Adrenal gland (tissue), 12 donors: ENCODE results near the gene PSAPL1. TPM values are rescaled to one million over a fixed set of nuclear protein-coding genes. Genes with fewer than 3 reads are reported as not detected.
A peak's percentile ranks its signal among the peaks of the same experiment; 100 is the strongest.

Experiments used
- DNase-seq, 7 donors: peaks; one replicate each; pipeline ENCODE4 v3.0.0-alpha.2; 2019 to 2020
- H3K27ac ChIP-seq, 5 donors: fragments of 200-600 bp; sonication (generic) in 4 of 5; 1 replicate in 3 of 5; 2 replicates in 2 of 5; pipeline versions ENCODE4 v1.5.1 to v1.8.0; 2016 to 2020; ENCODE audit warnings: mild to moderate bottlenecking in 1 of 5
- H3K27me3 ChIP-seq: fragments of 200-600 bp; 2 replicates; pipeline ENCODE4 v1.8.0; 2021
- H3K36me3 ChIP-seq, 2 donors: fragments of 200-600 bp; replicated peaks in 1 of 2; 1 replicate in 1 of 2; 2 replicates in 1 of 2; pipeline versions ENCODE4 v1.5.1 to v1.8.0; 2018 to 2022
- H3K4me1 ChIP-seq, 2 donors: fragments of 200-600 bp; replicated peaks in 1 of 2; 1 replicate in 1 of 2; 2 replicates in 1 of 2; pipeline versions ENCODE4 v1.5.1 to v1.8.0; 2018 to 2021
- H3K4me3 ChIP-seq, 4 donors: fragments of 200-600 bp; sonication (generic) in 3 of 4; one replicate each; pipeline ENCODE4 v1.5.1; 2016 to 2018
- H3K9me3 ChIP-seq, 3 donors: fragments of 200-600 bp; sonication (generic) in 1 of 3; replicated peaks in 1 of 3; 1 replicate in 2 of 3; 2 replicates in 1 of 3; pipeline versions ENCODE4 v1.5.1 to v1.8.0; 2016 to 2021
- CTCF ChIP-seq, 6 experiments: fragments of 450-650 bp in 4 of 6; fragments of 200-600 bp in 2 of 6; sonication (generic) in 1 of 6; IDR thresholded peaks; 1 replicate in 5 of 6; 2 replicates in 1 of 6; pipeline versions ENCODE4 v1.5.1 to v1.8.0; 2016 to 2021; ENCODE audit warnings: antibody characterized with exemption in 6 of 6, mild to moderate bottlenecking in 2 of 6, moderate library complexity in 1 of 6
- POLR2A ChIP-seq, 2 donors: fragments of 450-650 bp; IDR thresholded peaks; one replicate each; pipeline ENCODE4 v1.6.1; 2017; ENCODE audit warnings: antibody characterized with exemption in 2 of 2, mild to moderate bottlenecking in 2 of 2, moderate library complexity in 1 of 2
- WGBS, 4 donors: extraction: QIAGEN DNeasy Blood & Tissue Kit in 2 of 4; methylation state at CpG; one replicate each; pipeline versions ENCODE4 v1.1.5 to v1.1.7; 2013 to 2017; 5-methylcytosine and 5-hydroxymethylcytosine counted together
- intact Hi-C, 2 donors: fragments of 100-400 bp; cut with DNase I; formaldehyde crosslinking; loops; one replicate each; pipeline versions ENCODE4 v1.14.1 to v1.15.0; 2022 to 2023
- polyA plus RNA-seq, 3 donors: library from polyadenylated mRNA; stranded (reverse); fragments of 200-250 nt in 2 of 3; fragments of 350-450 nt in 1 of 3; fragmentation: Illumina TruSeq in 1 of 3; extraction: RNeasy Lipid Tissue Mini Kit (QIAGEN cat#74804) in 1 of 3; gene quantifications; one replicate each; pipeline ENCODE4 v1.2.3, GENCODE V29; 2013 to 2014
- total RNA-seq, 9 donors: library from RNA; depleted of rRNA in 4 of 9; stranded (reverse); fragments of >200 nt in 4 of 9; fragments of 120-200 nt in 1 of 9; fragmentation: NEBNext Ultra II Directional in 1 of 9; extraction: Animal tissue kit (Norgen Biotek cat#: 25700) in 1 of 9; gene quantifications; one replicate each; pipeline versions ENCODE4 v1.1.0 to v1.2.4, GENCODE V29; 2013 to 2023
- donor health status: healthy with polysubstance abuse.
- donor health status: Bipolar disorder and iron deficiency.
- donor health status: DM: yes; HTN: yes; CAD: no.
- donor health status: DM: no; HTN: no; CAD: no.
- donor health status: DM: no; HTN: no; CAD: no.
- donor health status: DM: yes; HTN: yes; CAD: no.

The PSAPL1 gene
- total and polyA plus RNA-seq, 12 donors = 0.03 to 0.08 TPM; not detected in 10

- no peak overlapping the region for H3K27ac ChIP-seq
- peak in 1 of 7 donors; percentile 2 for DNase-seq
- H3K4me3 ChIP-seq = no peak overlapping the region
- H3K27me3 ChIP-seq = no peaks in the 10 kb centered on the region
- no peaks in the 10 kb centered on the region for H3K4me1 ChIP-seq
- intact Hi-C loops = no loop called here
- TF ChIP-seq CTCF (IDR thresholded peaks at IDR 0.05) = no peak
- TF ChIP-seq POLR2A (IDR thresholded peaks at IDR 0.05) = no peak
- no peaks in the 10 kb centered on the region for H3K9me3 ChIP-seq
- WGBS, 4 donors = 87 to 100% (median 87%) methylated on average over 1 to 20 of the region's 20 CpGs
- H3K36me3 ChIP-seq = no peaks in the 10 kb centered on the region
Observed at GRCh38 chr4:7426525-7427171, 8.1 kb downstream of the PSAPL1 start.

GRCh38 chr4:7425591-7426468 lies 8.9 kb downstream of the PSAPL1 start:
- Histone ChIP-seq H3K4me3 (no peak overlapping the region), H3K36me3 (no peaks in the 10 kb centered on the region), H3K27me3 (no peaks in the 10 kb centered on the region), H3K27ac (no peak overlapping the region), H3K4me1 (no peaks in the 10 kb centered on the region), H3K9me3 (no peaks in the 10 kb centered on the region)
- 77 to 98% (median 87%) methylated on average over 13 to 28 of the region's 28 CpGs for WGBS, 4 donors
- peak in 3 of 7 donors; percentile 3 to 20 (median 6) for DNase-seq
- intact Hi-C loops = no loop called here
- TF ChIP-seq POLR2A (IDR thresholded peaks at IDR 0.05) (no peak), CTCF (IDR thresholded peaks at IDR 0.05) (no peak)

GRCh38 chr4:7425124-7425523 lies 9.6 kb downstream of the PSAPL1 start:
- Histone ChIP-seq H3K27me3 (no peaks in the 10 kb centered on the region), H3K27ac (no peak overlapping the region), H3K9me3 (no peaks in the 10 kb centered on the region), H3K4me1 (no peaks in the 10 kb centered on the region), H3K4me3 (no peak overlapping the region), H3K36me3 (no peaks in the 10 kb centered on the region)
- intact Hi-C loops = no loop called here
- no peak for TF ChIP-seq CTCF (IDR thresholded peaks at IDR 0.05)
- no peak for TF ChIP-seq POLR2A (IDR thresholded peaks at IDR 0.05)
- peak in 2 of 7 donors; percentile 11 to 35 for DNase-seq
- WGBS, 4 donors = 85 to 94% (median 89%) methylated on average over 7 to 13 of the region's 13 CpGs

- DNase-seq = peak in 4 of 7 donors; percentile 2 to 35 (median 12)
- no peak overlapping the region for H3K27ac ChIP-seq
Observed at GRCh38 chr4:7424553-7425111, 10.1 kb downstream of the PSAPL1 start.

More at GRCh38 chr4:7424553-7425111, 10.1 kb downstream of the PSAPL1 start:
- 64 to 90% (median 76%) methylated on average over 2 to 18 of the region's 18 CpGs for WGBS, 4 donors
- H3K9me3 ChIP-seq = no peaks in the 10 kb centered on the region
- TF ChIP-seq CTCF (IDR thresholded peaks at IDR 0.05) (no peak), POLR2A (IDR thresholded peaks at IDR 0.05) (no peak)
- H3K36me3 ChIP-seq = no peaks in the 10 kb centered on the region
- H3K4me3 ChIP-seq = no peak overlapping the region
- intact Hi-C loops = no loop called here
- H3K4me1 ChIP-seq = no peaks in the 10 kb centered on the region
- no peaks in the 10 kb centered on the region for H3K27me3 ChIP-seq
